OCI-LY1 (cell line): ENCODE data around the gene RASAL3.

ENCODE experiments used
- CTCF ChIP-seq: fragments of 200-600 bp; sonication (generic), shearing (Covaris generic); IDR thresholded peaks from 2 replicates; pipeline ENCODE4 v1.5.1; 2017; ENCODE audit warnings: mild to moderate bottlenecking, antibody characterized with exemption, low read length, moderate library complexity, mixed read lengths
- EZH2 ChIP-seq: fragments of 200-600 bp; sonication (generic), shearing (Covaris generic); IDR thresholded peaks from 2 replicates; pipeline ENCODE4 v1.8.0; 2017; ENCODE audit warnings: borderline replicate concordance, mixed run types, mild to moderate bottlenecking, antibody characterized with exemption, low read length, moderate library complexity, mixed read lengths

GRCh38 chr19:15424692-15425272 lies 39.6 kb downstream of the RASAL3 start:
- TF ChIP-seq CTCF (no peak), EZH2 (no peak)
